Right ventricle myocardium inferior (tissue), 1 donor: ENCODE measurements around the gene TRPV2. TPM values are rescaled to one million over a fixed set of nuclear protein-coding genes. Genes with fewer than 3 reads are reported as not detected.
"Not testable (repeated sequence)": the region's sequence is repeated elsewhere in the genome, so short reads cannot be mapped to it uniquely, and the experiment has no call there.

Source experiments
- ATAC-seq: fragments of 200-7000 bp; cut with Tn5 transposase; one replicate; pipeline ENCODE4 v1.9.1; 2020; ENCODE audit warnings: mild to moderate bottlenecking, moderate library complexity
- DNase-seq: peaks from one replicate; pipeline ENCODE4 v3.0.0; 2021; ENCODE audit errors: missing footprints
- intact Hi-C: fragments of 100-400 bp; cut with DNase I; formaldehyde crosslinking; loops from one replicate; pipeline ENCODE4 v1.11.0; 2022
- long read RNA-seq: library from polyadenylated mRNA; unstranded; transcript quantifications from one replicate; pipeline ENCODE4 v2.0.0, GENCODE V29; 2021
- total RNA-seq: library from RNA; stranded (reverse); fragmentation: NEBNext Ultra II Directional; extraction: Animal tissue kit (Norgen Biotek cat#: 25700); gene quantifications from one replicate; pipeline ENCODE4 v1.2.1, GENCODE V29; 2021
- donor health status: DM: no; HTN: yes; CAD: no; lungs with severe emphysema.

Gene TRPV2, protein sequence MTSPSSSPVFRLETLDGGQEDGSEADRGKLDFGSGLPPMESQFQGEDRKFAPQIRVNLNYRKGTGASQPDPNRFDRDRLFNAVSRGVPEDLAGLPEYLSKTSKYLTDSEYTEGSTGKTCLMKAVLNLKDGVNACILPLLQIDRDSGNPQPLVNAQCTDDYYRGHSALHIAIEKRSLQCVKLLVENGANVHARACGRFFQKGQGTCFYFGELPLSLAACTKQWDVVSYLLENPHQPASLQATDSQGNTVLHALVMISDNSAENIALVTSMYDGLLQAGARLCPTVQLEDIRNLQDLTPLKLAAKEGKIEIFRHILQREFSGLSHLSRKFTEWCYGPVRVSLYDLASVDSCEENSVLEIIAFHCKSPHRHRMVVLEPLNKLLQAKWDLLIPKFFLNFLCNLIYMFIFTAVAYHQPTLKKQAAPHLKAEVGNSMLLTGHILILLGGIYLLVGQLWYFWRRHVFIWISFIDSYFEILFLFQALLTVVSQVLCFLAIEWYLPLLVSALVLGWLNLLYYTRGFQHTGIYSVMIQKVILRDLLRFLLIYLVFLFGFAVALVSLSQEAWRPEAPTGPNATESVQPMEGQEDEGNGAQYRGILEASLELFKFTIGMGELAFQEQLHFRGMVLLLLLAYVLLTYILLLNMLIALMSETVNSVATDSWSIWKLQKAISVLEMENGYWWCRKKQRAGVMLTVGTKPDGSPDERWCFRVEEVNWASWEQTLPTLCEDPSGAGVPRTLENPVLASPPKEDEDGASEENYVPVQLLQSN
- 11.2 TPM for total RNA-seq
- long read RNA-seq, transcript TRPV2-201 (15 exons, 2,808 nt) = major isoform, 6 of 16 reads
- long read RNA-seq, partial matches to known transcripts = 3 of 16 reads
- long read RNA-seq, other reads (novel, unspliced or antisense) = 7 of 16 reads

DNA sequence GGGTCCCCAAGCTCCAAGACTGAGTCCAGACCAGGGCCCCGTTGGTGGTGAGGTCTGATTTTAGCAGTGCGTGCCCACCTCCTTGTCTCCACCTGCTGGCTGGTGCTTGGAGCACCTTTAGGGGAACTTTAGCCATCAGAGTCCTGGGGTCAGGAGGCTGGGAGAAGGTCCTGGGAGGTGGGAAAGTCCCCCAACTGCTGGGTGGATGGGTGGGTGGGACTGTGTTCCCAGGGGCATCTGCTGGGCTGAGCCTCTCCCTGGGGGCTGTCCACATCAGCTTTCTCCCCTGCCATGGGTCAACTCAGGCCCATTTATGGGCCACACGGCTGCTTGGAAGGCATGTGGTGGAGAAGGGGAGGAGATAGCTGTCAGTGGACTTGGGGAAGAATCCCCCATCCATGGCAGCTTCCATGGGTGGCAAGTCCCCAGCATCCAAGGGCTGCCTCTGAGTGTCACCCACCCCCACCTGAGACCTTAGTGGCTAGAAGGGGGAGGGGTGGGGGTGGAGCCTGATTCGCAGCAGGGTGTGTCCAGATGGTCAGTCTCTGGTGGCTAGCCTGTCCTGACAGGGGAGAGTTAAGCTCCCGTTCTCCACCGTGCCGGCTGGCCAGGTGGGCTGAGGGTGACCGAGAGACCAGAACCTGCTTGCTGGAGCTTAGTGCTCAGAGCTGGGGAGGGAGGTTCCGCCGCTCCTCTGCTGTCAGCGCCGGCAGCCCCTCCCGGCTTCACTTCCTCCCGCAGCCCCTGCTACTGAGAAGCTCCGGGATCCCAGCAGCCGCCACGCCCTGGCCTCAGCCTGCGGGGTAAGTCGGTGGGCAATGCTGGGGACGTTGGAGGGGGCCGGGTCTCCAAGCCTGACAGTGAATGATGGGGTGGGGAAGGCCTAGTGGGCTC, at the start of gene TRPV2:
TSS of gene TRPV2 (plus strand) at position 541 of the 894 bp plus-strand sequence. CDS start 2,098 bp downstream, outside the sequence.
- DNase-seq (peak; percentile 76), ATAC-seq (no peak)
- intact Hi-C loops = no loop called here

DNA sequence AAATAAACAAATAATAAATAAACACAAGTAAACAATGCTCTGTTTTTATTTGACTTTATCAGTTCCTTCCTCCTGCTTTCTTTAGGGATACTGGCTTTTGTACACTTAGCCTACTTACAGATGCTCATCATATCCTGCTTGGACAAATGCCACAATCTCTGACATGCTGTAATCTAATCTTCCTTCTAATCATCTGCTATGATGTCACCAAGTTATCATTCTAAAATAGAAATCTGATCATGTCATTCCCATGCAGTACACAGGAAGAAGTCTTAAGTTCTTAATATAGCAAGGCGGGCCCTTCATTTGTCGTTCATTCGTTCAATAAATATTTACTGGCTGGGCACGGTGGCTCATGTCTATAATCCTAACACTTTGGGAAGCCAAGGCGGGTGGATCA, 43.6 kb upstream of the TRPV2 start:
- no peak for ATAC-seq
- intact Hi-C loops = no loop called here

GRCh38 chr17:16374146-16374938, 41.0 kb upstream of the TRPV2 start:
- ATAC-seq (peak; percentile 84), DNase-seq (no peak)
- intact Hi-C loops = no loop called here

More for the DNA sequence above, 43.6 kb upstream of the TRPV2 start:
- DNase-seq = no peak

DNA sequence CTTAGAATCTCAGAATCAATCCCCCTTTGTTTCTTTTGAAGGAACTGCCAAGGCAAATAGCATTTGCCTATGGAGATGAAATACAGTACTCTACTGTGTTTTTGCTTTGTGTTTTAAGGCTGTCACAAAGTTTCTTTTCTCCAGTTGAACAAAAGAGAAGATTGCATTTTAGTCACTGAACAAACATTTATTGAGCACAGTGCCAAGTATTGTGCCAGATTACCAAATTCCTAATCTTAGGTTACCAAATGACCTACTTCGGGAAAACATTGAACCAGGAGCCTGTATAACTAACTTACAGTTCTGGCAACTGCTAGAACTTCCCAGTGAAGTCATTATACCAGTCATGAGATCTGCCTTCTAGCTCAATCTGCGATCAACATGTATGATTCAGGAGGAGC, 37.4 kb upstream of the TRPV2 start:
- no peak for ATAC-seq
- intact Hi-C loops = no loop called here
- DNase-seq = no peak

DNA sequence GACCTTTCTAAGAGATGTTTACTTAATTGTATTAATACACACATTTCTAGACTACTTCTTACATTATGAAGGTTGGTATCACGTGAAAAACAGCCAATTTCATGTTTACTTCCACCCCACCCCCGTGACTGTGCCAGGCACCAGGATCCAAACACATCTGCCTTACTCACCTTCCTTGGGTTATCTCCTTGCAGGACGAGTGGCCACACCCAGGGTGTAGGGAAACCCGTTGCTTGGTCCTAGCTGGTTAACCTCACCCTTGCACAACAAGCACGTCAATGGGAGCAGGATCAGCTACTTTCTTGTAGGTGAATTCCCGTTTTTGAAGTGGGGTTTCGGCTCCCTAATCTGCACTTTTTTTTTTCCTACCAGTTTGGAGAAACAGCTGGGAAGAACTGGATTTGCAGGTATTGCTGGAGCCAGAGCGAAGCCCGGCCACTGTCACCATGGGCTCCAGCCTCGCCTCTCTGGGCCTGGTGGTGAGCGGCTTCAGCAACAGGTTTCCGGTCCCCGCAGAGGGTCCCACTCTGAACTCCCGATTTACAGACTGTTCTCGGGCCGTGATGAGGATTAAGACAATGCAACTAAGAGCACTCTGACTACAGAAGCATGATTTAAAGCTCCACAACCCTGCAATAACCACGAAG, 36.6 kb upstream of the TRPV2 start:
- ATAC-seq (no peak), DNase-seq (peak; percentile 43)
- intact Hi-C loops = no loop called here

DNA sequence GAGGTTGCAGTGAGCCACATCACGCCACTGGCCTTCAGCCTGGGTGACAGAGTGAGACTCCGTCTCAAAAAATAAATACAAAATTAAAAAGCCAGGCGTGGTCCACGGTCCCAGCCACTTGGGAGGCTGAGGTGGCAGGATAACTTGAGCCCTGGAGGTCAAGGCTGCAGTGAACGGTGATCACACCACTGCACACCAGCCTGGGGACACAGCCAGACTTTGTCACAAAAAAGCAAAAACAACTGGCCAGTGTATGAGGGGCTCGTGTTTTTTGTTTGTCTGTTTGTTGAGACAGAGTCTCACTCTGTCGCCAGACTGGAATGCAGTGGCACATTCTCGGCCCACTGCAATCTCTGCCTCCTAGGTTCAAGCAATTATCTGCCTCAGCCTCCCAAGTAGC, 35.7 kb upstream of the TRPV2 start:
- intact Hi-C loops = loop anchor here (2.0 kb wide), 1 partner anchor 59 kb away; no protein-coding TSS in a partner anchor
- ATAC-seq = no peak
- peak; percentile 9 for DNase-seq

- ATAC-seq (peak; percentile 99), DNase-seq (peak; percentile 98)
- intact Hi-C loops = loop anchor here (2.0 kb wide), 1 partner anchor 58 kb away; no protein-coding TSS in a partner anchor
Observed at GRCh38 chr17:16380640-16381495, 34.5 kb upstream of the TRPV2 start, which contains the start of gene UBB. Gene UBB (plus strand): TSS chr17:16381091. CDS start chr17:16381908, 817 bp downstream.

DNA sequence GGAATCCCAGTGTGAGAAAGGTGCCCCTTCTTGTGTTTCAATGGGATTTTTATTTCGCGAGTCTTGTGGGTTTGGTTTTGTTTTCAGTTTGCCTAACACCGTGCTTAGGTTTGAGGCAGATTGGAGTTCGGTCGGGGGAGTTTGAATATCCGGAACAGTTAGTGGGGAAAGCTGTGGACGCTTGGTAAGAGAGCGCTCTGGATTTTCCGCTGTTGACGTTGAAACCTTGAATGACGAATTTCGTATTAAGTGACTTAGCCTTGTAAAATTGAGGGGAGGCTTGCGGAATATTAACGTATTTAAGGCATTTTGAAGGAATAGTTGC, 33.9 kb upstream of the TRPV2 start:
- intact Hi-C loops = loop anchor here (2.0 kb wide), 1 partner anchor 57 kb away; no protein-coding TSS in a partner anchor
- ATAC-seq (no peak), DNase-seq (no peak)

- ATAC-seq = no peak
- DNase-seq = no peak
- intact Hi-C loops = no loop called here
Observed at GRCh38 chr17:16383216-16383615, 32.2 kb upstream of the TRPV2 start.

DNA sequence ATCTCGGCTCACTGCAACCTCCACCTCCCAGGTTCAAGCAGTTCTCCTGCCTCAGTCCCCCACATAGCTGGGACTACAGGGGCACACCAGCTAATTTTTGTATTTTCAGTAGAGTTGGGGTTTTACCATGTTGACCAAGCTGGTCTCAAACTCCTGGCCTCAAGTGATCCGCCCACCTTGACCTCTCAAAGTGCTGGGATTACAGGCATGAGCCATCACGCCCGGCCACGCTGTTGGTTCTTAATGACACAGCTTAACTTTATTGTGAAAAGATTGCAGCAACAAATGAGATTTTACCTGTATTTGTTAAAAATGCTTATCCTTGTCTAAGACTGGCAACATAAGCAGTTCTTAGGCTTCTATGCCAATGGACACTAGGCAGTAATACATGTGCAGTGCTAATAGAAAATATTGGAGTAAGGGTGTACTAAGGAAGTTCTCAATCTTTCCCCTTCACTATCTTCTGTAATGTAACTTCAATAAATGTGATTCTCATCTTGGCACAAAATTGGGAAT, 31.5 kb upstream of the TRPV2 start:
- intact Hi-C loops = no loop called here
- ATAC-seq = no peak
- DNase-seq = no peak

- intact Hi-C loops = no loop called here
- ATAC-seq (no peak), DNase-seq (no peak)
Observed at GRCh38 chr17:16384557-16384956, 30.8 kb upstream of the TRPV2 start.

- ATAC-seq, intact Hi-C loops, DNase-seq: not testable (repeated sequence)
Observed at GRCh38 chr17:16386126-16386507, 29.3 kb upstream of the TRPV2 start.

- intact Hi-C loops = no loop called here
- no peak for ATAC-seq
- DNase-seq = peak; percentile 32
Observed at GRCh38 chr17:16391451-16391850, 23.9 kb upstream of the TRPV2 start.

- intact Hi-C loops = not testable (repeated sequence)
- DNase-seq = peak; percentile 30
Observed at GRCh38 chr17:16392491-16392890, 22.9 kb upstream of the TRPV2 start.

DNA sequence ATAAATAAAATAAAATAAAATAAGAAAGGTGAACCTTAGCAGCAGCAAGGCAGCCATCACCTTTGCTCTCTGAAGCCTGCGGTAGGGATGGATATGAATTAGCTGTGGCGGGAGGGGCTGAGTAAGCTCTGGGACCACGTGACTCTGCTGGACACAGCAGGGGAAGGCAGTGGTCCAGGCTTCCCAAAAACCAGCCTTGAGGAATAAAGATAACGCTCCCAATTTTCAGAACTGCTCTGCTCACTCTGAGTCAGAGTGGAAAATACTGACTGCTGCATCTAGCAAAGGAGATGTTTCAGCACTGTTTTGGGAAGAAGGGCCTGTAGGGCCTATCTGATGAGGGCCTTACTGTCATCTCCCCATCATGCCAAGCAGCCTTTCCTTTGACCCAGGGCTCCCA, 19.5 kb upstream of the TRPV2 start:
- ATAC-seq (peak; percentile 91), DNase-seq (peak; percentile 32)
- intact Hi-C loops = not testable (repeated sequence)

More at GRCh38 chr17:16392491-16392890, 22.9 kb upstream of the TRPV2 start:
- not testable (repeated sequence) for ATAC-seq

GRCh38 chr17:16396693-16397092, 18.7 kb upstream of the TRPV2 start:
- intact Hi-C loops = not testable (repeated sequence)
- ATAC-seq = peak; percentile 77

More at GRCh38 chr17:16396693-16397092, 18.7 kb upstream of the TRPV2 start:
- not testable (repeated sequence) for DNase-seq
